HG03139 (cell line): ENCODE data around the gene TAF5L.
A peak's percentile ranks its signal among the peaks of the same experiment; 100 is the strongest.
"Not testable (repeated sequence)": the region's sequence is repeated elsewhere in the genome, so short reads cannot be mapped to it uniquely, and the experiment has no call there.

Source experiments
- ATAC-seq: cut with Tn5 transposase; IDR thresholded peaks from one replicate; pipeline ENCODE4 v1.9.1; 2021; ENCODE audit not compliant: unreplicated experiment

The TAF5L gene

GRCh38 chr1:229570891-229571516 is 54.9 kb downstream of the TAF5L start:
- no peak for ATAC-seq

GRCh38 chr1:229570305-229570704 is 55.6 kb downstream of the TAF5L start:
- no peak for ATAC-seq

- ATAC-seq, result no peak
Measured at GRCh38 chr1:229567109-229567868, 58.6 kb downstream of the TAF5L start.

- ATAC-seq, result no peak
Measured at GRCh38 chr1:229563701-229564100, 62.2 kb downstream of the TAF5L start.

- no peak for ATAC-seq
Measured at GRCh38 chr1:229563241-229563640, 62.7 kb downstream of the TAF5L start.

GRCh38 chr1:229562686-229563085 is 63.2 kb downstream of the TAF5L start:
- no peak for ATAC-seq

- ATAC-seq, result no peak
Measured at GRCh38 chr1:229561141-229561540, 64.8 kb downstream of the TAF5L start.

- ATAC-seq, result not testable (repeated sequence)
Measured at GRCh38 chr1:229560124-229560523, 65.8 kb downstream of the TAF5L start.

GRCh38 chr1:229559336-229559801 is 66.6 kb downstream of the TAF5L start:
- not testable (repeated sequence) for ATAC-seq

GRCh38 chr1:229558460-229559335 is 67.2 kb downstream of the TAF5L start, which contains the start of gene ABCB10:
Gene ABCB10, minus strand, starts transcription at chr1:229558707. Its CDS starts 55 bp downstream, at chr1:229558652.
- peak; percentile 77 for ATAC-seq

GRCh38 chr1:229557913-229558414 is 68.0 kb downstream of the TAF5L start:
- peak; percentile 24 for ATAC-seq

- no peak for ATAC-seq
Measured at GRCh38 chr1:229557200-229557850, 68.6 kb downstream of the TAF5L start.

- ATAC-seq, result no peak
Measured at GRCh38 chr1:229554886-229555621, 70.9 kb downstream of the TAF5L start.

GRCh38 chr1:229553621-229554130 is 72.2 kb downstream of the TAF5L start:
- no peak for ATAC-seq

GRCh38 chr1:229552732-229553131 is 73.2 kb downstream of the TAF5L start:
- no peak for ATAC-seq

- ATAC-seq, result no peak
Measured at GRCh38 chr1:229550812-229551567, 74.9 kb downstream of the TAF5L start.

- ATAC-seq, result no peak
Measured at GRCh38 chr1:229547542-229547941, 78.4 kb downstream of the TAF5L start.

- no peak for ATAC-seq
Measured at GRCh38 chr1:229544587-229544986, 81.3 kb downstream of the TAF5L start.
